ENCODE data around the gene PROX2. TPM values are rescaled to one million over a fixed set of nuclear protein-coding genes. Genes with fewer than 3 reads are reported as not detected.

The PROX2 gene
- total and polyA plus RNA-seq, 9 of the 15 experiments (the other 6 are each of a cell fraction or from before 2014, with no cell fraction given), result not detected

DNA sequence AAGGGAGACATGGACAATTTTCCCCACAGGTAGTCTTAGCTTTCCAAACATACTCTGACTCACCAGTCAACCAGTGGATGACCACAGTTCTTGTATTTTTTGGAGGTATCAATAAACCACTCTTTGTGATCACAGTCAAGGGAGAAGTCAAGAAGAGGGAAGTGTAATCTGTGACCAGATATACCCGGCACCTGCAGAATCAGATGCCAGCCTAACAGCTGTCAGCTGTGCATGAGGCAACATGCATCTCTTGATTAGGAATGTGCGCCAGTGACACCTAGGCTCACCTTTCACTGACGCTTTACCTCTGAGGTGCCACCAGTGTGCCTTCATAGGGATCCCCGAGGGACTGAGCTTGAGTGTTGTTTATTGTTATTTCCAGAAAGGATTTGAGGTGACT lies 20.0 kb downstream of the PROX2 start:
- ChIA-PET CTCF (ENCODE audit: low intra/inter-chr PET ratio) (no interaction called here), POLR2A (interaction anchor here (1.5 to 2.9 kb wide), 2 partner anchors 10 to 11 kb away, joined by 4 to 11 read pairs; no protein-coding TSS in a partner anchor)
- no TSS peak for BruUV-seq (replicated peaks)
- H3K9ac ChIP-seq (ENCODE audit: insufficient read depth in 1 of 2, low read depth in 2 of 2, low read length in 2 of 2), result no peak overlapping the region
- H3K4me2 ChIP-seq (ENCODE audit: insufficient read depth, low read length), result no peak overlapping the region
- H3K79me2 ChIP-seq (ENCODE audit: control insufficient read depth, insufficient read depth, low read length), result no peaks in the 10 kb centered on the region
- no peak for ATAC-seq
- no peak for FAIRE-seq
- intact Hi-C loops (cut with micrococcal nuclease), result no loop called here
- H3K4me3 ChIP-seq, result no peak overlapping the region
- 48% methylated on average over 4 of the region's 4 CpGs for WGBS (ENCODE audit: insufficient coverage, low coverage, missing lambda C conversion rate)
- H3K4me1 ChIP-seq (replicated peaks in 1 of 2; ENCODE audit: control insufficient read depth in 2 of 2, insufficient read depth in 2 of 2, low read length in 2 of 2), result peaks cover 6 to 13% of the 10 kb centered on the region in 2 experiments; a peak in 4 of 5 replicates
- no peak overlapping the region for H2AFZ ChIP-seq (ENCODE audit: low read depth, low read length)
- no peaks in the 10 kb centered on the region for H3K36me3 ChIP-seq (ENCODE audit: control insufficient read depth, insufficient read depth, low read length)
- TF ChIP-seq ARID2 (IDR thresholded peaks at IDR 0.05) (no peak), SP2 (IDR thresholded peaks at IDR 0.05; ENCODE audit: extremely low read depth, low read depth, low read length, poor library complexity, severe bottlenecking) (no peak)
- no peak overlapping the region for H3K27ac ChIP-seq (ENCODE audit: extremely low read depth, low read depth, low read length)
- no peaks in the 10 kb centered on the region for H3K9me3 ChIP-seq (replicated peaks; ENCODE audit: control insufficient read depth, insufficient read depth, low read depth, low read length)
- H3K27me3 ChIP-seq (ENCODE audit: control insufficient read depth in 2 of 2, insufficient read depth in 2 of 2, low read length in 2 of 2), result no peaks in the 10 kb centered on the region
- in situ Hi-C loops (cut with MboI), result no loop called here
- no peaks in the 10 kb centered on the region; the same call in 1 of the 2 replicates for H4K20me1 ChIP-seq (replicated peaks; ENCODE audit: control insufficient read depth, insufficient read depth, low read length)
- no peak for DNase-seq (ENCODE audit: extremely low read depth in 1 of 4, low spot score in 3 of 4)
- H3K9me1 ChIP-seq (ENCODE audit: control insufficient read depth, insufficient read depth, low read length), result no peaks in the 10 kb centered on the region

DNA sequence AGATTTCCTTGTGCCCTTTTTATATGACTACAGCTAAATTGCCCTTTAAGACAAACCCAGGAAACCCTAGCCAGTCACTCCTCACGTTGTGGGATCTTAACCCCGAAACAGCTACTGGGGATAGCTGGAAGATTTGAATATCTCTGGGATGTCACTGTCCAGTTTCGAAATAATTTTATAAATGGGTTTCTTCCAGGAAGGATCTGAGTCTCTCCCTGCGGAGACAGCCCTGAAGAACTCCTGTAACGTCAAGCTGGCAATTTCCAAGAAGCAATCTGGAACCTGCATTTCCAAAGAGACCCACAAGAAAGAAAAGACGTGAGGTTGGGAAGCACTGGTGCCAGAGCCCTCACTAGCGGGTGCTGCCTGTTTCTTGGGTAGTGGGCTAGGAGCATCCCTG lies 20.9 kb downstream of the PROX2 start:
- H3K4me1 ChIP-seq (replicated peaks in 1 of 2; ENCODE audit: control insufficient read depth in 2 of 2, insufficient read depth in 2 of 2, low read length in 2 of 2), result peaks cover 6 to 13% of the 10 kb centered on the region in 2 experiments; a peak in 4 of 5 replicates
- in situ Hi-C loops (cut with MboI) (no loop called here), intact Hi-C loops (cut with micrococcal nuclease) (no loop called here)
- ATAC-seq, result no peak
- no peaks in the 10 kb centered on the region for H3K27me3 ChIP-seq (ENCODE audit: control insufficient read depth in 2 of 2, insufficient read depth in 2 of 2, low read length in 2 of 2)
- H3K9me1 ChIP-seq (ENCODE audit: control insufficient read depth, insufficient read depth, low read length), result no peaks in the 10 kb centered on the region
- no peaks in the 10 kb centered on the region for H3K36me3 ChIP-seq (ENCODE audit: control insufficient read depth, insufficient read depth, low read length)
- H3K4me3 ChIP-seq, result no peak overlapping the region
- CTCF ChIA-PET (ENCODE audit: low intra/inter-chr PET ratio), result no interaction called here
- H3K79me2 ChIP-seq (ENCODE audit: control insufficient read depth, insufficient read depth, low read length), result no peaks in the 10 kb centered on the region
- H3K4me2 ChIP-seq (ENCODE audit: insufficient read depth, low read length), result no peak overlapping the region
- no peak overlapping the region for H3K9ac ChIP-seq (ENCODE audit: insufficient read depth in 1 of 2, low read depth in 2 of 2, low read length in 2 of 2)
- no peaks in the 10 kb centered on the region for H3K9me3 ChIP-seq (replicated peaks; ENCODE audit: control insufficient read depth, insufficient read depth, low read depth, low read length)
- H4K20me1 ChIP-seq (replicated peaks; ENCODE audit: control insufficient read depth, insufficient read depth, low read length), result no peaks in the 10 kb centered on the region; the same call in 1 of the 2 replicates
- no peak for FAIRE-seq
- POLR2A ChIA-PET, result interaction anchor here (2.9 kb wide), 1 partner anchor 9 kb away, joined by 11 read pairs; no protein-coding TSS in a partner anchor
- 9% methylated on average over 6 of the region's 7 CpGs for WGBS (ENCODE audit: insufficient coverage, low coverage, missing lambda C conversion rate)
- no peak for DNase-seq (ENCODE audit: extremely low read depth in 1 of 4, low spot score in 3 of 4)
- no peak overlapping the region for H3K27ac ChIP-seq (ENCODE audit: extremely low read depth, low read depth, low read length)
- no TSS peak for BruUV-seq (replicated peaks)
- H2AFZ ChIP-seq (ENCODE audit: low read depth, low read length), result no peak overlapping the region
- TF ChIP-seq ELF4 (CRISPR knock-in tag; IDR thresholded peaks at IDR 0.05) (no peak), ZBTB2 (IDR thresholded peaks at IDR 0.05) (no peak), NUFIP1 (IDR thresholded peaks at IDR 0.05; ENCODE audit: partially characterized antibody) (no peak), TBL1XR1 (IDR thresholded peaks at IDR 0.05; ENCODE audit: low read length in 2 of 2) (no peak), DDX20 (tag; IDR thresholded peaks at IDR 0.05; ENCODE audit: low read depth) (no peak)
- TF ChIP-seq, protein P1, sequence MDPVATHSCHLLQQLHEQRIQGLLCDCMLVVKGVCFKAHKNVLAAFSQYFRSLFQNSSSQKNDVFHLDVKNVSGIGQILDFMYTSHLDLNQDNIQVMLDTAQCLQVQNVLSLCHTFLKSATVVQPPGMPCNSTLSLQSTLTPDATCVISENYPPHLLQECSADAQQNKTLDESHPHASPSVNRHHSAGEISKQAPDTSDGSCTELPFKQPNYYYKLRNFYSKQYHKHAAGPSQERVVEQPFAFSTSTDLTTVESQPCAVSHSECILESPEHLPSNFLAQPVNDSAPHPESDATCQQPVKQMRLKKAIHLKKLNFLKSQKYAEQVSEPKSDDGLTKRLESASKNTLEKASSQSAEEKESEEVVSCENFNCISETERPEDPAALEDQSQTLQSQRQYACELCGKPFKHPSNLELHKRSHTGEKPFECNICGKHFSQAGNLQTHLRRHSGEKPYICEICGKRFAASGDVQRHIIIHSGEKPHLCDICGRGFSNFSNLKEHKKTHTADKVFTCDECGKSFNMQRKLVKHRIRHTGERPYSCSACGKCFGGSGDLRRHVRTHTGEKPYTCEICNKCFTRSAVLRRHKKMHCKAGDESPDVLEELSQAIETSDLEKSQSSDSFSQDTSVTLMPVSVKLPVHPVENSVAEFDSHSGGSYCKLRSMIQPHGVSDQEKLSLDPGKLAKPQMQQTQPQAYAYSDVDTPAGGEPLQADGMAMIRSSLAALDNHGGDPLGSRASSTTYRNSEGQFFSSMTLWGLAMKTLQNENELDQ (CRISPR knock-in tag; IDR thresholded peaks at IDR 0.05; ENCODE audit: borderline replicate concordance), result no peak
